ENCODE measurements around the gene CDH13. TPM values are rescaled to one million over a fixed set of nuclear protein-coding genes. Genes with fewer than 3 reads are reported as not detected.

Gene CDH13
- total and polyA plus RNA-seq, 9 of the 15 experiments (the other 6 are each of a cell fraction or from before 2014, with no cell fraction given) = 0.03 TPM; not detected in 8

DNA sequence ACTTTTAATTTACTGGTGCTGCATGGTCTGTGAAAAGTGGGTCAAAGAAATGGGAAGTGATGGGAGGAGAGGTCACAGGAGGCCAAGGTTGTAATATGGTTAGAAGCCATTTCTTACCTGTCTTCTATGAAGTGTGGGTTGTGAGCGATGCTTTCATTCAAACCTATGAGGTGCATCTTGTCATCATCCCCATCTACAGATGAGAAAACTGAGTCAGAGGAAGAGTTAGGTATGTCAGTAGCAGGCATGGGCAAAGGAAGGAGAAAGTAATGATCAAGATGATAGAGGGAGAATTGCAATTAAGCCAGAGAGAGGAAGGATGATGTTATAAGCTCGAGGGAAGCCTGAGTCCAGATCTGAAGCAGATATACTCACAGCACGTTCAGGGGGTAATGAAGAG is 19.7 kb downstream of the CDH13 start:
- DNase-seq (ENCODE audit: extremely low read depth in 1 of 4, low spot score in 3 of 4) (no peak), FAIRE-seq (no peak), ATAC-seq (no peak)
- no peaks in the 10 kb centered on the region for H3K4me1 ChIP-seq (replicated peaks in 1 of 2; ENCODE audit: control insufficient read depth in 2 of 2, insufficient read depth in 2 of 2, low read length in 2 of 2)
- H4K20me1 ChIP-seq (replicated peaks; ENCODE audit: control insufficient read depth, insufficient read depth, low read length) = no peaks in the 10 kb centered on the region
- H3K79me2 ChIP-seq (ENCODE audit: control insufficient read depth, insufficient read depth, low read length) = no peaks in the 10 kb centered on the region
- H3K9me3 ChIP-seq (replicated peaks; ENCODE audit: control insufficient read depth, insufficient read depth, low read depth, low read length) = no peaks in the 10 kb centered on the region
- ChIA-PET CTCF (ENCODE audit: low intra/inter-chr PET ratio) (no interaction called here), POLR2A (interaction anchor here (0.5 kb wide), 1 partner anchor 509 kb away, joined by 3 read pairs; no protein-coding TSS in a partner anchor)
- no peaks in the 10 kb centered on the region for H3K27me3 ChIP-seq (ENCODE audit: control insufficient read depth in 2 of 2, insufficient read depth in 2 of 2, low read length in 2 of 2)
- no peak overlapping the region for H3K27ac ChIP-seq (ENCODE audit: extremely low read depth, low read depth, low read length)
- TF ChIP-seq SMAD3 (CRISPR knock-in tag; conservative IDR thresholded peaks at IDR 0.05) (no peak), FOXJ3 (CRISPR knock-in tag; IDR thresholded peaks at IDR 0.05) (no peak), ZNF133 (CRISPR knock-in tag; IDR thresholded peaks at IDR 0.05) (no peak)
- no peaks in the 10 kb centered on the region for H3K9me1 ChIP-seq (ENCODE audit: control insufficient read depth, insufficient read depth, low read length)
- no TSS peak for BruUV-seq (replicated peaks)
- H2AFZ ChIP-seq (ENCODE audit: low read depth, low read length) = no peak overlapping the region
- no peaks in the 10 kb centered on the region for H3K36me3 ChIP-seq (ENCODE audit: control insufficient read depth, insufficient read depth, low read length)
- no peak overlapping the region for H3K4me3 ChIP-seq
- no peak overlapping the region for H3K4me2 ChIP-seq (ENCODE audit: insufficient read depth, low read length)
- WGBS (ENCODE audit: insufficient coverage, low coverage, missing lambda C conversion rate) = 3% methylated on average over 3 of the region's 3 CpGs
- intact Hi-C loops (cut with micrococcal nuclease) (no loop called here), in situ Hi-C loops (cut with MboI) (no loop called here)
- no peak overlapping the region for H3K9ac ChIP-seq (ENCODE audit: insufficient read depth in 1 of 2, low read depth in 2 of 2, low read length in 2 of 2)

GRCh38 chr16:82649766-82650165 is 23.0 kb downstream of the CDH13 start:
- Histone ChIP-seq H3K4me3 (no peak overlapping the region), H3K9me3 (replicated peaks; ENCODE audit: control insufficient read depth, insufficient read depth, low read depth, low read length) (no peaks in the 10 kb centered on the region), H2AFZ (ENCODE audit: low read depth, low read length) (no peak overlapping the region), H3K27ac (ENCODE audit: extremely low read depth, low read depth, low read length) (no peak overlapping the region), H3K79me2 (ENCODE audit: control insufficient read depth, insufficient read depth, low read length) (no peaks in the 10 kb centered on the region), H3K9ac (ENCODE audit: insufficient read depth in 1 of 2, low read depth in 2 of 2, low read length in 2 of 2) (no peak overlapping the region), H3K4me1 (replicated peaks in 1 of 2; ENCODE audit: control insufficient read depth in 2 of 2, insufficient read depth in 2 of 2, low read length in 2 of 2) (no peaks in the 10 kb centered on the region), H3K4me2 (ENCODE audit: insufficient read depth, low read length) (no peak overlapping the region), H3K9me1 (ENCODE audit: control insufficient read depth, insufficient read depth, low read length) (no peaks in the 10 kb centered on the region), H3K27me3 (ENCODE audit: control insufficient read depth in 2 of 2, insufficient read depth in 2 of 2, low read length in 2 of 2) (no peaks in the 10 kb centered on the region), H4K20me1 (replicated peaks; ENCODE audit: control insufficient read depth, insufficient read depth, low read length) (no peaks in the 10 kb centered on the region), H3K36me3 (ENCODE audit: control insufficient read depth, insufficient read depth, low read length) (no peaks in the 10 kb centered on the region)
- 0% methylated on average over 3 of the region's 3 CpGs for WGBS (ENCODE audit: insufficient coverage, low coverage, missing lambda C conversion rate)
- intact Hi-C loops (cut with micrococcal nuclease) (no loop called here), in situ Hi-C loops (cut with MboI) (no loop called here)
- TF ChIP-seq, protein P1, sequence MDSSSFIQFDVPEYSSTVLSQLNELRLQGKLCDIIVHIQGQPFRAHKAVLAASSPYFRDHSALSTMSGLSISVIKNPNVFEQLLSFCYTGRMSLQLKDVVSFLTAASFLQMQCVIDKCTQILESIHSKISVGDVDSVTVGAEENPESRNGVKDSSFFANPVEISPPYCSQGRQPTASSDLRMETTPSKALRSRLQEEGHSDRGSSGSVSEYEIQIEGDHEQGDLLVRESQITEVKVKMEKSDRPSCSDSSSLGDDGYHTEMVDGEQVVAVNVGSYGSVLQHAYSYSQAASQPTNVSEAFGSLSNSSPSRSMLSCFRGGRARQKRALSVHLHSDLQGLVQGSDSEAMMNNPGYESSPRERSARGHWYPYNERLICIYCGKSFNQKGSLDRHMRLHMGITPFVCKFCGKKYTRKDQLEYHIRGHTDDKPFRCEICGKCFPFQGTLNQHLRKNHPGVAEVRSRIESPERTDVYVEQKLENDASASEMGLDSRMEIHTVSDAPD (CRISPR knock-in tag; IDR thresholded peaks at IDR 0.05) = no peak
- TF ChIP-seq, protein P2, sequence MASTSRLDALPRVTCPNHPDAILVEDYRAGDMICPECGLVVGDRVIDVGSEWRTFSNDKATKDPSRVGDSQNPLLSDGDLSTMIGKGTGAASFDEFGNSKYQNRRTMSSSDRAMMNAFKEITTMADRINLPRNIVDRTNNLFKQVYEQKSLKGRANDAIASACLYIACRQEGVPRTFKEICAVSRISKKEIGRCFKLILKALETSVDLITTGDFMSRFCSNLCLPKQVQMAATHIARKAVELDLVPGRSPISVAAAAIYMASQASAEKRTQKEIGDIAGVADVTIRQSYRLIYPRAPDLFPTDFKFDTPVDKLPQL (IDR thresholded peaks at IDR 0.05; ENCODE audit: extremely low read depth, insufficient read length) = no peak
- no peak for TF ChIP-seq ZNF695 (CRISPR knock-in tag; IDR thresholded peaks at IDR 0.05)
- TF ChIP-seq ZNF766 (CRISPR knock-in tag; conservative IDR thresholded peaks at IDR 0.05) = no peak
- no peak for TF ChIP-seq HLTF (IDR thresholded peaks at IDR 0.05)
- ChIA-PET CTCF (ENCODE audit: low intra/inter-chr PET ratio) (no interaction called here), POLR2A (no interaction called here)
- ATAC-seq (no peak), DNase-seq (ENCODE audit: extremely low read depth in 1 of 4, low spot score in 3 of 4) (no peak), FAIRE-seq (no peak)
- BruUV-seq (replicated peaks) = no TSS peak

All from K562 (cell line).